ENCODE data around the gene TXNL1. TPM values are rescaled to one million over a fixed set of nuclear protein-coding genes. Genes with fewer than 3 reads are reported as not detected.

Gene TXNL1
- total RNA-seq, 4 donors from 2014 or later: 100 to 125 (median 116) TPM

DNA sequence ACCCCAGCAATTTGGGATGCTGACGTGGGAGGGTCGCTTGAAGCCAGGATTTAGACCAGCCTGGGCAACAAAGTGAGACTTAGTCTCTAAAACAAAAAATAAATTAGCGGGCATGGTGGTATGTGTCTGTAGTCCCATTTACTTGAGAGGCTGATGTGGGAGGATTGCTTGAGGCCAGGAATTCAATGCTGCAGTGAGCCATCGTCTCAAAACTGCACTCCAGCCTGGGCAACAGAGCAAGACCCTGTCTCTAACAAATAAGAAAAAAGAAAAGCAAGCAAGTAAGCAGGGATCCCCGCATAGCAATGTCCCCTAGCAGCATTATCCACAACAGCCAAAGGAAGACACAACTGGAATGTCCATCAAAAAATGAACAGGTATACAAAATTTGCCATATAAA lies 3.4 kb downstream of the TXNL1 start:
- peaks cover 0 to 7% of the 10 kb centered on the region in 2 donors for H3K36me3 ChIP-seq
- no peak for ATAC-seq
- no peak overlapping the region for H3K4me3 ChIP-seq
- TF ChIP-seq, protein P1, sequence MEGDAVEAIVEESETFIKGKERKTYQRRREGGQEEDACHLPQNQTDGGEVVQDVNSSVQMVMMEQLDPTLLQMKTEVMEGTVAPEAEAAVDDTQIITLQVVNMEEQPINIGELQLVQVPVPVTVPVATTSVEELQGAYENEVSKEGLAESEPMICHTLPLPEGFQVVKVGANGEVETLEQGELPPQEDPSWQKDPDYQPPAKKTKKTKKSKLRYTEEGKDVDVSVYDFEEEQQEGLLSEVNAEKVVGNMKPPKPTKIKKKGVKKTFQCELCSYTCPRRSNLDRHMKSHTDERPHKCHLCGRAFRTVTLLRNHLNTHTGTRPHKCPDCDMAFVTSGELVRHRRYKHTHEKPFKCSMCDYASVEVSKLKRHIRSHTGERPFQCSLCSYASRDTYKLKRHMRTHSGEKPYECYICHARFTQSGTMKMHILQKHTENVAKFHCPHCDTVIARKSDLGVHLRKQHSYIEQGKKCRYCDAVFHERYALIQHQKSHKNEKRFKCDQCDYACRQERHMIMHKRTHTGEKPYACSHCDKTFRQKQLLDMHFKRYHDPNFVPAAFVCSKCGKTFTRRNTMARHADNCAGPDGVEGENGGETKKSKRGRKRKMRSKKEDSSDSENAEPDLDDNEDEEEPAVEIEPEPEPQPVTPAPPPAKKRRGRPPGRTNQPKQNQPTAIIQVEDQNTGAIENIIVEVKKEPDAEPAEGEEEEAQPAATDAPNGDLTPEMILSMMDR (IDR thresholded peaks at IDR 0.05 in 4 of 5, conservative IDR thresholded peaks at IDR 0.05 in 1 of 5): no peak
- no peak for TF ChIP-seq POLR2A (IDR thresholded peaks at IDR 0.05)
- DNase-seq: no peak
- in situ Hi-C loops (cut with MboI; ENCODE audit: low sequenced_read_pairs in 4 of 4) (no loop called here), intact Hi-C loops (cut with DNase I; ENCODE audit: low total_unique reads) (loop anchor here (10.0 kb wide), 1 partner anchor 1050 kb away; the partner anchor contains the start of gene TCF4)
- peaks cover 24 to 44% of the 10 kb centered on the region in 2 donors for H3K4me1 ChIP-seq
- no peak overlapping the region for H3K27ac ChIP-seq
- no peaks in the 10 kb centered on the region for H3K27me3 ChIP-seq
- H3K9me3 ChIP-seq: no peaks in the 10 kb centered on the region

GRCh38 chr18:56632070-56633022 lies 6.0 kb downstream of the TXNL1 start:
- Histone ChIP-seq H3K27me3 (no peaks in the 10 kb centered on the region), H3K9me3 (no peaks in the 10 kb centered on the region), H3K36me3 (peaks cover 0 to 7% of the 10 kb centered on the region in 2 donors), H3K4me3 (no peak overlapping the region), H3K4me1 (peaks cover 32 to 52% of the 10 kb centered on the region in 2 donors), H3K27ac (no peak overlapping the region)
- ATAC-seq (no peak), DNase-seq (no peak)
- in situ Hi-C loops (cut with MboI; ENCODE audit: low sequenced_read_pairs in 4 of 4): no loop called here
- intact Hi-C loops (cut with DNase I; ENCODE audit: low total_unique reads): loop anchor here (10.0 kb wide), 1 partner anchor 1048 kb away; the partner anchor contains the start of gene TCF4
- TF ChIP-seq POLR2A (IDR thresholded peaks at IDR 0.05): no peak
- TF ChIP-seq, protein P1 (IDR thresholded peaks at IDR 0.05 in 4 of 5, conservative IDR thresholded peaks at IDR 0.05 in 1 of 5): no peak

DNA sequence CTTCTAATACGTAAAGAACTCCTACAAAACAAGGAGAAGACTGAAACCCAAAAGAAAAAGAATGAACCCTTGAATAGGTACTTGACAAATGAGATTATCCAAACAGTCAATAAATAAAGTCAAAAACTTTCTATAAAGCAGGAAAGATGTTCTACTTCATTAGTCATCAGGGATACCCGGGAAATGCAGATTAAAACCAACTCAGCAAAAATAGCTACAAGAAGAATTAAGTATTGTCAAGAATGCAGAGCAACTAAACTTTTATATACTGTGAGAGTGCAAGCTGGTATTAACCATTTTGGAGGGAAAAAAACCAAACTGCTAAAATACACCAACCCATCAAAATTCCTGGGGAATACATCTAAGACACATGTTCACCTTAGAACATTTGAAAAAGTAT lies 10.4 kb downstream of the TXNL1 start:
- ATAC-seq (no peak), DNase-seq (no peak)
- Histone ChIP-seq H3K9me3 (no peaks in the 10 kb centered on the region), H3K4me1 (peaks cover 8 to 20% of the 10 kb centered on the region in 2 donors), H3K4me3 (no peak overlapping the region), H3K36me3 (peaks cover 0 to 35% of the 10 kb centered on the region in 2 donors), H3K27me3 (no peaks in the 10 kb centered on the region), H3K27ac (no peak overlapping the region)
- in situ Hi-C loops (cut with MboI; ENCODE audit: low sequenced_read_pairs in 4 of 4) (no loop called here), intact Hi-C loops (cut with DNase I; ENCODE audit: low total_unique reads) (no loop called here)
- TF ChIP-seq, protein P1 (IDR thresholded peaks at IDR 0.05 in 4 of 5, conservative IDR thresholded peaks at IDR 0.05 in 1 of 5): no peak

- no peak for ATAC-seq
Observed at GRCh38 chr18:56615738-56616520, 22.5 kb downstream of the TXNL1 start.

More at GRCh38 chr18:56615738-56616520, 22.5 kb downstream of the TXNL1 start:
- no peaks in the 10 kb centered on the region for H3K4me1 ChIP-seq
- no peak for TF ChIP-seq POLR2A (IDR thresholded peaks at IDR 0.05)
- TF ChIP-seq, protein P1 (IDR thresholded peaks at IDR 0.05 in 4 of 5, conservative IDR thresholded peaks at IDR 0.05 in 1 of 5): no peak
- no peaks in the 10 kb centered on the region for H3K27me3 ChIP-seq
- in situ Hi-C loops (cut with MboI; ENCODE audit: low sequenced_read_pairs in 4 of 4): no loop called here
- H3K36me3 ChIP-seq: peaks cover 0 to 84% of the 10 kb centered on the region in 2 donors
- H3K27ac ChIP-seq: no peak overlapping the region
- DNase-seq: no peak
- no peaks in the 10 kb centered on the region for H3K9me3 ChIP-seq
- H3K4me3 ChIP-seq: no peak overlapping the region
- intact Hi-C loops (cut with DNase I; ENCODE audit: low total_unique reads): no loop called here

All from gastrocnemius medialis (tissue), 4 donors.